Left renal pelvis (tissue), 4 donors: ENCODE measurements around the gene AATF. TPM values are rescaled to one million over a fixed set of nuclear protein-coding genes. Genes with fewer than 3 reads are reported as not detected.

Experiments
- DNase-seq, 4 donors: peaks; one replicate each; pipeline ENCODE4 v3.0.0-alpha.2; 2013; ENCODE audit warnings: low read depth in 4 of 4, low spot score in 3 of 4
- polyA plus RNA-seq, 4 donors: library from polyadenylated mRNA; unstranded; fragments of 120-200 nt; gene quantifications; one replicate each; pipeline ENCODE4 v1.2.1, GENCODE V29; 2013; ENCODE audit not compliant: insufficient read length in 4 of 4

The AATF gene
- polyA plus RNA-seq, 4 donors: 22.6 to 55.5 (median 47.2) TPM

DNA sequence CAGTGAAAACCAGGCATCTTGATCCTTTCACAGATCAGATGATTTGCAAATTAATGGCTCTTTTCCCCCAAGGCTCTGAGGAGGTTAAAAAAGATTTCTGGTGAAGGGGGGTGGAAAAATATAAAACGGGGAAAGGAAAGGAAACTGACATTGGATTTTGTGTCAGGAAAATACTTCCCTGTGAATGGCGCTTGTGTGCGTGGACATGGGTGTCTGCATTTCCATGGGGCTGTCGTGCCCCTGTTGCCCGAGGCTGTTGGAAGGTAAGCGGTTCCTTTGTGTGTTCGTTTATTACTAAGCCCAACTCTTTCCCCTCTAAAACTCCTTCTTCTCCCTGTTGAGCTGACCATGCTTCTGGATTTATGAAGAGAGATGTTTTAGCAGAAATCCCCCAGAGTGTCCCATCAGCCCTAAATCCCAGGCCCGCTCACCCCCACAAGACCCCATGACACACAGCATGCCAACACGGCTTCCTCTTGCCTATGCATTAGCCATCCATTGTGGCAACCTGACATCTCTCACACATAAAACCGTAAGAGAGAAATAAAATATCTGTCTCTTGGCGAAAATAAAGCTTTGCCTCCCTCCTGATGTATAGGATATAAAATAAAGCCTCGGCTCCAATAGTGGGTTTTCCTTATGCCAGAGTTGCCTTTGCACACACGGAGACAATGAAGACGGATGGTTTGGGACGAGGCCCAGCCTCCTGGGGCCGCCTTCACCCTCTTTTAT lies 18.7 kb upstream of the AATF start:
- no peak for DNase-seq

GRCh38 chr17:36930583-36930900 lies 18.2 kb upstream of the AATF start:
- no peak for DNase-seq

DNA sequence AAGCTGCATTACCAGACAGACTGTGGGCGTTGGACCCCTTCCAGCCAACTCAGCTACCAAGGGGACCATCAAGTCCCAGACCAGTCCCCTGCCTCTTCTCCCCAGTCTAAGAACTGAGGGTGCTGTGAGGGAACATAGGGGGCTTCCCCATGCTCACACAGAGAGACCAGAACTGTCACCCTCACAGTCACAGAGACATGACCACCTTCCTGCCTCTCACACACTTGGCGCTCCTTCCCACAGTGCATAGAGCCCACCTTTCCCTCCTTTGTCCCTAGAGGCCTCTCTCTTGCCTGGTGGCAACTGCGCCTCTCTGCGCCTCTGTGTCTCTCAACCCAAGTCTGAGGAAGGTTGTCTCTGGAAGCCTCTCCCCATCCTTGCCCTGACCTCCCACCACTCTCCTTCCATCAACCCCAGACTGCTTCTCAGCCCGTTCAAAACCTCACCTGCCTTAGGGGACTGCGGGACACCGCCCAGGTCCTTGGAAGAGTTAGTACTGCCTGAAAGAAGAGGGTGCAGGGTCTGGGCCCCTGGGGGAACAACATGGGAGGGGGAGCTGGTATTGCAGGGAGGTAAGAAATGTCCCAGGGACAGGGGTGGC lies 17.6 kb upstream of the AATF start:
- DNase-seq: no peak

DNA sequence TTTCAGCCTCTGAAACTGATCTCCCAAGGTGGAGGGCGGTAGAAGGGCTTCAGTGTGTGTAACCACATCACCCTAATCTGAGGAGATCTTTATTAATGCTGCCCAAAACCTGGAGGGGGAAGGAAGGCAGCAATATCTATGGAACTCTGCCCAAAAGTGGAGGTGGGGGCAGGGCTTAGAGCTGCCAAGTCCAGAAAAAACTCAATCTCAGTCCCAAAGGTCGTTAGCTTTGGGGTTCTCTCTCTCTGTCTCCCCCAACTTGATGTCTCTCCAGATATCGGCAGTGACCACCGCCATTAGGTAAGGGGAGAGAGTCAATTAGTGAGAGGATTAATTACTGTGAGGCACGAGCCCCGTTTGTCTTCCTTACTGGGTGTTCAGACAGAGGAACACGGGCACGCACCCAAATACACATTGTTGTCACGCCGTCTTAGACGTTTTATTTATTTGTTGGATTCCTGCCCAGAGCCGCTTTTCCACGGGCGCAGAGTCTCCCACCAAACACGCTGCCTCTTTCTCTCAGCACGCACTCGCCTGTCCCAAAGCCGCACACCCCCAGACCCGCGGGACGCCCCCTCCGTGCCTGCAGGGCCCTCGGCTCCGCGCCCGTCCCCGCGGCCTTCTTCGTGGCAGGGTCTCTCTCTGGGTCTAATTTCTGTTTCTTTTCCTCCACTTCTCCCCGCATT lies 16.9 kb upstream of the AATF start:
- DNase-seq: no peak

GRCh38 chr17:36932383-36932693 lies 16.4 kb upstream of the AATF start:
- no peak for DNase-seq

- no peak for DNase-seq
Measured at GRCh38 chr17:36932694-36933511, 15.9 kb upstream of the AATF start.

DNA sequence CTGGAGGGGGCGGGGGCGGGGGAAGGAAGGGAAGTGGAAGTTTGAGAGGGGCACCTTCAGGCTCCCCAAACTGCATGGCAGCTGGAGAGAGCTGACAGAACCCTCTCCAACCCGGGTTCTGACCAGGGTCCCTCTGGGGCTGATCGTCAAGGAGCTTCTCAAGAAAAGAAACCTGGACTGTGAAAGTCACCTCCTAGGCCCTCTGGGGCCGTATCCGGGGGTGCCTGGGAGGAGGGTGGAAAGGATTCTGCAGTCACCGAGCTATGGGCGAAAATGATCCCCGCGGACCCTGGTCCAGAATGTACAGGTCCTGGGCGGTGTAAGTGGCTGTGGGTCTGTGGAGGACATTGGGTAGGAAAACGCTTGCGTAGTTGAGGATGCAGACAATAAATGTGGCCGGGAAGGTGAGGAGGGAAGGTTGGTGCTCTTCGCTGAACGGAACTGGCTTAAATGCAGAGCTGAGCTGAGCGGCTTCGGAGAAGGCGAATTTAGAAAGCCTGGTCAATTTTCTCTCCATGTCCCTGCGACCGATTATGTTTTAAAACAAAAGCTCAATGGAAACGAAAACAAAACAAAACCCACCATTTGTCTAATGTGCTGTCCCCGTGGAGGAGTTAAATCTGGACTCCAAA lies 15.1 kb upstream of the AATF start:
- DNase-seq: no peak

DNA sequence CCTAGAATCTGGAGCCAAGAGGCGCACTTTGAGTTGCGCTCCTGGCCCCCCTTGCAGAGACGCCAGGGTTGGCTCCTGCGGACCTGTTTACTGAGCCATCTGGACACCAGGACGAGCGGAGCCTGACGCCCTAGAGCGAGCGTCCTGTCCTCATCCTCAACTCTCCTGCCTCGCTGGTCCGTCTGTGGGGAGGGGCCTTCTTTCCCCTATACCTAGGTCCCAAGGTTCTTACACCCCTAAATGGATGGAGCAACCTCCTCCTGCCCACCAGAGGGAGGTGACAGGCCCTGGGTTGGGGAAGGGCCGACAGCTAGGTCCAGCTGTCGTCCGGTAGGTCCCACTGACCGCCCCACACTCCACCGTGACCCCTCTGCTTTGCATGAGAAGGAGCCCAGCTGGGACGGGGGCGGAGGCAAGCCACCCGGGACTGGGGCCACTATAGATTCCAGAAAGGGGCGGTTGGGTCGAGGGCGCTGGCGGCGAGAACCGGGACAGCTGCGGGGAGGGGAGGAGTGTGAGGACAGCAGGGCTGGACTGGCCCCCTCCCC lies 14.5 kb upstream of the AATF start:
- DNase-seq: no peak

- no peak for DNase-seq
Measured at GRCh38 chr17:36934692-36935630, 13.8 kb upstream of the AATF start.

DNA sequence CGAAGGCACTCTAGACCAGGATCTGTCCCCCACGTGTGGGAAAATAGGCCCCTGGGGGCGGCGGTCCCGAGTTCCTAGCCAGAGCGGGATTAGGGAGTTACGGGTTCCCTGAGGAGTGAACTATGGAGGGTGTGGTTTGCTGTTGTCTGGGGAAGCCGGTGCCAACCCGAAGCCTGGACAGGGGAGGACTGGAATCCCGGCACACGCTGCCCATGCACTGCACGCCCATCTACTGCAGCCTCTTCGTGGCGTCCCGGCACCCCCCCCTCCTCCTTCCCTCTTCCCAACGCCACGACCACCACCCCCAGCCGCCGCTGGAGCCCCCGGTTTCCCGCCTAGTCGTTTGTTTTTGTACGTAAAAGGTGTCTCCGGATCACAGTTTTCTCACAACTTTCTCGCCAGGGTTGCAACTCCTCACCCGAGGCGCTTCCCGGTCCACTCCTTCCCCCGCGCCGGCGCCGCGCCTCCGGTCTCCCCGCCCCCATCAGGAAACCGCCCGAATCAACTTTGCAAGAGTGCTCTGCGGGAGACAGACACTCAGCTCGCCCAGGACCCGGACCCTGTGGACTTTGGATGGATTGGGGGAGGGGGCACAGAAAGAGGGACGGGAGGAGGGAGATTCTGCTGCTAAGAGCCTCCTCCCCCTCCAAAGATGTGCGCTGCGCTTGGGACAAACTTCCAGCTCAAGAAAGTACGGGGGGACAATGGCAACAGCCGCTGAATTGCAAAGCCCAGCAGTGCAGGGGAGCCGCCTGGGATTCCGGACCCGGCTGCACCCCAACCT lies 12.9 kb upstream of the AATF start:
- DNase-seq: no peak

DNA sequence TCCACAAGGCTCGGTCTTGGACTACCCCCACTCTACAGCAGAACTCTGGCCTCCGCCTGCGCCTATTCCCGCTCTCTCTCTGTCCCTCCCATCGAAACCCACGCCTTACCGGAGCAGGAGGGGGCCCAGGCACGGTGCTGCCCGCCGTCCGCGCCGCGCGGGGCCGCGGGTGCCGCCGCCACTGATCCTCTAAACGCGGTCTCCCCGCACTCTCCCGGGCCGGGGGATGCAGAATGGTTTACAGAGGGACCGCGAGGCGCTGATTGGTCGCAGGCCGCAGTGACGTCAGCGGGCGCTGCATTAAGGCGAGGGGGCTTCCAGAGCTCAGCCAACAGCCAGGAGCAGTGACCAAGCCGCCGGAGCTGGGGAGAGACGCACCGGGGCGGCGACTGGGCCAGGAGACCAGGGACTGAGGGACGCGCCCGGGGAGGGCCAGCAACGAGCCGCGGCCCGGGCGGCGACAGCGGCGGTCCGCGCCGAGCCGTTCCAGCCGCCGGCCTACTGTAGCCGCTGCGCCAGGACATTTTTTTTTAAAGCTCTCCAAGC lies 12.2 kb upstream of the AATF start:
- peak in 1 of 4 donors; percentile 80 for DNase-seq

DNA sequence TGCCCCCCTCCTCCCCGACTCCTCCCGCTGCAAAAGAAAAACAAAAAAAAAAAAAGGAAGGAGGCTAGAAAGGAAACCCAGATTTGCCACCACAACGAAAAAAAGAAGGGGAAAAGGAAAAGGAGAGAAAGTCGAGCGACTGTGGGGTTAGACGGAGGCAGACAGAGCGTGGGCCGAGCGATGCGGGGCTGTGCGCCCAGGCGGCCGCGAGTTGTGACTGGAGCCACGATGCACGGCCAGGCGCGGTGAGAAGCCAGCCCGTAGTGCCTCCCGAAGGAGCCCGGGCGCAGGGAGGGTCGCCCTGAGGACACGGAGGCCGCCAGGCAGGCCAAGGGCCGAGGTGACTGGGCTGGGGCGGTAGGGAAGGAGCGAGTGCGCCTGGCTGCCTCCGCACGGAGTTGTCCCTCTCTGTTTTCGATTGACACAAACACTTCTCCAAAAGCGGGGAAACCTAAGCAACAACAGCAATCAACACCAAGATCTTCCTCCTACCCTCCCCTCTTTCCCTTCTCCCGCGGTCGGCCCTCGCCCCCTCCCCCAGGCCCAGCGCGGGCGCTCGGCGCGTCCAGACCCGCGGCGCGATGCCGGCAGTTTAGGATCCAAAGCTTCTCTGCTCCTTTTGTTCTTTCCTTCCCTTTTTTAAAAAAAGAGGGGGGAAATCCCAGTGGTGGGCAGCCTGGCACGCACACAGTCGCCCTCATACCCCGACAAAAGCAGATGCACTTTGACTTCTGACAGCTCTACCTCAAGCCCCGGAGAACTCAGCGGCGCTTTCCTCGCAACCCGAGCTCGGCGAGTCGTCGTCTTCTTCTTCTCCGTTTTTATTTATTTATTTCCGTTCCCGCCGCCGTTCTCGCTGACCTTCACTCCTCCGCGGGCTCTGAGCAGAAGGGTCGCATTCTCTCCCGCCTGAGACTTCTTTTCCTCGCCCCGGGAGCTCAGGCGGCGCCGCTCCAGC lies 11.5 kb upstream of the AATF start, which contains the start of gene LHX1:
Gene LHX1, plus strand, starts transcription at position 475 of the 958 bp plus-strand sequence. CDS start 723 bp downstream, outside the sequence.
- no peak for DNase-seq

GRCh38 chr17:36937959-36938565 lies 10.7 kb upstream of the AATF start:
- no peak for DNase-seq

GRCh38 chr17:36938566-36939051 lies 10.1 kb upstream of the AATF start:
- DNase-seq: no peak

- DNase-seq: no peak
Measured at GRCh38 chr17:36939052-36939801, 9.5 kb upstream of the AATF start.

GRCh38 chr17:36939802-36940312 lies 8.9 kb upstream of the AATF start:
- DNase-seq: no peak
